ENCODE measurements around the gene SSB. TPM values are rescaled to one million over a fixed set of nuclear protein-coding genes. Genes with fewer than 3 reads are reported as not detected.
"Not testable (repeated sequence)": the region's sequence is repeated elsewhere in the genome, so short reads cannot be mapped to it uniquely, and the experiment has no call there.

The SSB gene
- total and polyA plus RNA-seq, 9 donors: 76.4 to 128 (median 115) TPM

GRCh38 chr2:169848959-169849693 is 50.5 kb downstream of the SSB start:
- not testable (repeated sequence) for DNase-seq; H3K4me3 ChIP-seq (ENCODE audit: low read length); H3K27ac ChIP-seq (ENCODE audit: low read length); H3K4me1 ChIP-seq (ENCODE audit: control insufficient read depth, insufficient read depth, low read length); H3K27me3 ChIP-seq (ENCODE audit: control insufficient read depth, insufficient read depth, low read length); H3K9me3 ChIP-seq (replicated peaks; ENCODE audit: control insufficient read depth, low read depth, low read length)
- peaks cover 11% of the 10 kb centered on the region for H3K36me3 ChIP-seq (ENCODE audit: control insufficient read depth, insufficient read depth, low read length)
- WGBS (ENCODE audit: insufficient coverage): 71% methylated on average over 2 of the region's 8 CpGs

- Histone ChIP-seq H3K36me3 (ENCODE audit: control insufficient read depth, insufficient read depth, low read length) (peaks cover 11% of the 10 kb centered on the region), H3K9me3 (replicated peaks; ENCODE audit: control insufficient read depth, low read depth, low read length) (no peaks in the 10 kb centered on the region), H3K4me1 (ENCODE audit: control insufficient read depth, insufficient read depth, low read length) (peaks cover 4% of the 10 kb centered on the region), H3K27ac (ENCODE audit: low read length) (no peak overlapping the region), H3K27me3 (ENCODE audit: control insufficient read depth, insufficient read depth, low read length) (no peaks in the 10 kb centered on the region), H3K4me3 (ENCODE audit: low read length) (no peak overlapping the region)
- no CpG with 5 or more reads among the region's 1 CpG for WGBS (ENCODE audit: insufficient coverage)
- no peak for DNase-seq
Measured at GRCh38 chr2:169849710-169850109, 51.0 kb downstream of the SSB start.

GRCh38 chr2:169853041-169853668 is 54.5 kb downstream of the SSB start:
- H3K9me3 ChIP-seq (replicated peaks; ENCODE audit: control insufficient read depth, low read depth, low read length): no peaks in the 10 kb centered on the region
- no peak for DNase-seq
- peaks cover 11% of the 10 kb centered on the region for H3K36me3 ChIP-seq (ENCODE audit: control insufficient read depth, insufficient read depth, low read length)
- 100% methylated on average over 1 of the region's 4 CpGs for WGBS (ENCODE audit: insufficient coverage)
- H3K4me1 ChIP-seq (ENCODE audit: control insufficient read depth, insufficient read depth, low read length): peaks cover 4% of the 10 kb centered on the region
- H3K27me3 ChIP-seq (ENCODE audit: control insufficient read depth, insufficient read depth, low read length): no peaks in the 10 kb centered on the region
- no peak overlapping the region for H3K4me3 ChIP-seq (ENCODE audit: low read length)
- no peak overlapping the region for H3K27ac ChIP-seq (ENCODE audit: low read length)

GRCh38 chr2:169855281-169856258 is 56.9 kb downstream of the SSB start:
- H3K4me3 ChIP-seq (ENCODE audit: low read length); H3K9me3 ChIP-seq (replicated peaks; ENCODE audit: control insufficient read depth, low read depth, low read length); H3K4me1 ChIP-seq (ENCODE audit: control insufficient read depth, insufficient read depth, low read length); DNase-seq; H3K27ac ChIP-seq (ENCODE audit: low read length); H3K27me3 ChIP-seq (ENCODE audit: control insufficient read depth, insufficient read depth, low read length); H3K36me3 ChIP-seq (ENCODE audit: control insufficient read depth, insufficient read depth, low read length): not testable (repeated sequence)
- WGBS (ENCODE audit: insufficient coverage): 95% methylated on average over 20 of the region's 42 CpGs

- Histone ChIP-seq H3K36me3 (ENCODE audit: control insufficient read depth, insufficient read depth, low read length) (no peaks in the 10 kb centered on the region), H3K27me3 (ENCODE audit: control insufficient read depth, insufficient read depth, low read length) (no peaks in the 10 kb centered on the region), H3K27ac (ENCODE audit: low read length) (no peak overlapping the region), H3K4me1 (ENCODE audit: control insufficient read depth, insufficient read depth, low read length) (no peaks in the 10 kb centered on the region), H3K4me3 (ENCODE audit: low read length) (no peak overlapping the region), H3K9me3 (replicated peaks; ENCODE audit: control insufficient read depth, low read depth, low read length) (no peaks in the 10 kb centered on the region)
- DNase-seq: no peak
- no CpG with 5 or more reads among the region's 4 CpGs for WGBS (ENCODE audit: insufficient coverage)
Measured at GRCh38 chr2:169859423-169859822, 60.8 kb downstream of the SSB start.

- Histone ChIP-seq H3K27me3 (ENCODE audit: control insufficient read depth, insufficient read depth, low read length) (no peaks in the 10 kb centered on the region), H3K4me3 (ENCODE audit: low read length) (no peak overlapping the region), H3K9me3 (replicated peaks; ENCODE audit: control insufficient read depth, low read depth, low read length) (no peaks in the 10 kb centered on the region), H3K4me1 (ENCODE audit: control insufficient read depth, insufficient read depth, low read length) (no peaks in the 10 kb centered on the region), H3K36me3 (ENCODE audit: control insufficient read depth, insufficient read depth, low read length) (no peaks in the 10 kb centered on the region), H3K27ac (ENCODE audit: low read length) (no peak overlapping the region)
- WGBS (ENCODE audit: insufficient coverage): 100% methylated on average over 1 of the region's 4 CpGs
- no peak for DNase-seq
Measured at GRCh38 chr2:169860149-169860548, 61.5 kb downstream of the SSB start.

Other genes with a start within 250 kb of the SSB start
- gene FASTKD1, start 225.0 kb upstream of the SSB start, total RNA-seq: 24.6 TPM
- gene FASTKD1, start 225.0 kb upstream of the SSB start, polyA plus RNA-seq (ENCODE audit: insufficient read depth in 1 of 8, insufficient read length in 8 of 8, low replicate concordance in 1 of 8): 10 to 100 TPM; 12.0 to 28.8 (median 20.0) TPM
- gene PPIG, start 214.5 kb upstream of the SSB start, total RNA-seq: 35.2 TPM
- 10 to 100 TPM; 44.5 to 61.0 (median 50.5) TPM for gene PPIG, start 214.5 kb upstream of the SSB start, polyA plus RNA-seq (ENCODE audit: insufficient read depth in 1 of 8, insufficient read length in 8 of 8, low replicate concordance in 1 of 8)
- gene CFAP210, start 104.5 kb upstream of the SSB start, total RNA-seq: not detected
- gene CFAP210, start 104.5 kb upstream of the SSB start, polyA plus RNA-seq (ENCODE audit: insufficient read depth in 1 of 8, insufficient read length in 8 of 8, low replicate concordance in 1 of 8): under 1 TPM; 0.10 to 0.57 (median 0.17) TPM
- gene PHOSPHO2, start 104.4 kb upstream of the SSB start, total RNA-seq: 3.7 TPM
- 1 to 10 TPM; 2.7 to 8.2 (median 4.5) TPM for gene PHOSPHO2, start 104.4 kb upstream of the SSB start, polyA plus RNA-seq (ENCODE audit: insufficient read depth in 1 of 8, insufficient read length in 8 of 8, low replicate concordance in 1 of 8)
- gene KLHL23, start 65.0 kb upstream of the SSB start, total RNA-seq: 39.9 TPM
- 10 to 100 TPM; 22.2 to 31.5 (median 29.3) TPM for gene KLHL23, start 65.0 kb upstream of the SSB start, polyA plus RNA-seq (ENCODE audit: insufficient read depth in 1 of 8, insufficient read length in 8 of 8, low replicate concordance in 1 of 8)
- 42.4 TPM for gene METTL5, start 26.0 kb downstream of the SSB start, total RNA-seq
- gene METTL5, start 26.0 kb downstream of the SSB start, polyA plus RNA-seq (ENCODE audit: insufficient read depth in 1 of 8, insufficient read length in 8 of 8, low replicate concordance in 1 of 8): 10 to 100 TPM; 45.8 to 64.2 (median 55.2) TPM
- 46.5 TPM for gene UBR3, start 28.6 kb downstream of the SSB start, total RNA-seq
- 10 to 100 TPM; 30.3 to 52.8 (median 37.8) TPM for gene UBR3, start 28.6 kb downstream of the SSB start, polyA plus RNA-seq (ENCODE audit: insufficient read depth in 1 of 8, insufficient read length in 8 of 8, low replicate concordance in 1 of 8)

All from muscle of leg (tissue), 11 donors.